GM18498 (cell line): ENCODE data around the gene ROBO1.

Experiments
- ATAC-seq: cut with Tn5 transposase; IDR thresholded peaks from one replicate; pipeline ENCODE4 v1.9.1; 2021; ENCODE audit warnings: mild to moderate bottlenecking, moderate library complexity; ENCODE audit not compliant: unreplicated experiment

The ROBO1 gene

GRCh38 chr3:78860567-78860966, 907.2 kb downstream of the ROBO1 start:
- ATAC-seq, result no peak

DNA sequence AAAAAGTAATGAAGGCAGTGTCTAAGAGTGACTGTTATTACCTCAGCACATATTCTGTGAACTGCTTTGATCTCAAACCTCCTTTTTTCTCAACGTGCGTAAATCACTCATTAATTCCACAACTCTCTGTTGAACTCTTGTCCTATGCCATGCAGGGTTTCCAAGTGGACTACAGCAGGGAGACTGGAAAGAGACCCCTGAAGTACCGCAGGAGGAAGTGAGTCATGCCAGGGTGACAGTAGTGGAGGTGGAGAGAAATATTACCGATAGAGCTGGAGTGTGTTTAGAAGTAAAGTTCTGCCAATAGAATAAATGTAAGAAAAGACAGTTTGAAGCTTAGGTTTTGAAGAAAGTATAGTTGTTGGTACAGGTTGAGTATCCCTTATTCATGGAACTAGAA, 908.9 kb downstream of the ROBO1 start:
- no peak for ATAC-seq

- no peak for ATAC-seq
These were observed 909.6 kb downstream of the ROBO1 start for GRCh38 chr3:78858174-78858573.

GRCh38 chr3:78857494-78858111, 910.2 kb downstream of the ROBO1 start:
- ATAC-seq, result no peak

- no peak for ATAC-seq
These were observed 911.6 kb downstream of the ROBO1 start for GRCh38 chr3:78856164-78856563.

- no peak for ATAC-seq
These were observed 912.6 kb downstream of the ROBO1 start for GRCh38 chr3:78855190-78855589.

DNA sequence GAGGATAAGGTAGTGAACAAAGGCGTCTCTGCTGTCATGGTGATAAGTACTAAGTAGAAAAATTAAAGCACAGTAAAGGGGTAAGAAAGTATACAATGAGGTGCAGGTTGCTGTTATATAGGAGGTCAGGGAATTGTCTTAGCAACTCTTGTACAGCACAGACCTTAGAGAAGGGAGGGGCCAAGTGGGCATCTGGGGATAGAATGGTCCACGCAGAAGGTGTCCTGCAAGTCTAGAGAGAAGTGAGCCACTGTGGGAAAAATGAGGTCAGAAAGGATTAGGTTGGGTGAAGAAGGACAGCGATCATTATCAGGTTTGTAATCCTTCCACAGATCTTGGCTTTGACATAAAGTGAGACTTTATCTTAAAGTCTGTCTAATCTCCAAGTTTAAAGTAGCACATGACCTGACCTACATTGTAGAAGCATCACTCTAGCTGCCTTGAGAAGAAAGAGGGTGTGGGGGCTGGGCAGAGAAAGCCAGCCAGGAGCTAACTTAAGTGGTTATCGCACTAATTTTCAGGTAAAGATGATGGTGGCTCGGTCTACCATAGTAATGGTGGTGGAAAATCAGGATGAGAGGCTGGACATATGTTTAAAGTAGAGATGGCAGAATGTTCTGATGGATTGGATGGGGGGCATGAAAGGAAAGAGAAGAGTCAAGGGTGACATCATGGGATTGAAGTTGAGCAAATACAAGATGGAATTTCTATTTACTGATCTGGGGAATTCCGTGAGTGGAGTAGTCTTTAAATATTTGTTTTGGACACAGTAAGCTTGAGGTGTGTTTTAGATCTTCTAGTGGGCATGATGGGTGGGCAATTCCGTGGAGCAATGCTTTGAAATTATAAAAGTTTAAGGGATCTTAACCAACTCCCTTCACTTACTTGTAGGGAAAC, 919.2 kb downstream of the ROBO1 start:
- no peak for ATAC-seq

DNA sequence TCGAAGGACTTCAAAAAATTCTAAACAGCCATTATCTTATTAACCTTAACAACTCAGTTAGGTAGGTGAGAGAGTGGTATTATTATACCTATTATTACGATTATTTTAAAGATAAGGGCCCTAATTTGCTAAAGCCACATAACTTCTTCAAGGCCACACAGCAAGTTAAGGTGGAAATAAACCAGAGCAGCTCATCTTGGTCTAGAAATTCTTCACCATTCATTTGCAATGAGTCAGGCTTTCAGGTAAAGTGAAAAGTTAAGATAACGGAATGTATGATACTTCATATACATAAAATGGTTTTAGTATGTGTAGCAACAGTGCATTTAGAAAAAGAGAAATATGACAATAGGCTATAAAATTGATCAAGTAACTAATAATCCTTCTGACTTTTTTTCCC, 920.2 kb downstream of the ROBO1 start:
- ATAC-seq, result no peak

DNA sequence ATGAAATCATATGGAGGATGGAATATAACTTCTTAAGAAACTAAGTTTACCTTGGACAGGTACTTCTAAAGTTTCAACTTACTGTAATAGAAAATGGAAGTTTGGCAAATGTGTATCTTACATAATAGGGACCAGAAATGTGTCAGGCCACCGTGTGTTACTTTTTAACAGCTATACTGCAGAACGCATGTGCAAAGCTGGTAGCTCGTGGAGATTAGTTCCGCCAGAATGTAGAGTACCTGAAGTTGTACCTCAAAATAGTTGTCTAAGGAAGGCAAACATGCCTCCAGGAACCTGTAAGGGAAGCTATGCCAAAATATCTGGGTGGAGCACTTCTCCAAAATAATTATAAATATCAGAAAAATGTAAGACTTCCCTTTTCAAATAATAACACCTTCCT, 920.6 kb downstream of the ROBO1 start:
- ATAC-seq, result no peak

DNA sequence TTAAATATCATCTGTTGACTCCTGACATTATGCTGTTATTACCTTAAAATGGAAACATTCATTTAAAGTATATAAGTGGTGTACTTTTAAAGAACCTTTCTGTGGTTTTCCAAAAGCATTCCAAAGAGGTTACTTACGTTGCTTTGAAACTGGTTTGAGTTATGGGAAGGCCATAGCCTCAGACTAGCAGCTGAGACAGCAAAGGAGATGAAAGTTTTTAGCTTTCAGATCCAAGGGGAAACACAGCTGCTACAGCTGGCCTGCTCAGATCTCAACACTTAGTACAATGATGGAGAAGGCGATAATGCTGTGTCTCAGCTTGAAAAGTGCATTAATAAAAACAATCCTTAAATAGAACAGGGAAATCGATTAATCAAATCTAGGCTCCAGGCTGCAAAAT, 921.1 kb downstream of the ROBO1 start:
- no peak for ATAC-seq

- no peak for ATAC-seq
These were observed 922.2 kb downstream of the ROBO1 start for GRCh38 chr3:78845605-78846004.

DNA sequence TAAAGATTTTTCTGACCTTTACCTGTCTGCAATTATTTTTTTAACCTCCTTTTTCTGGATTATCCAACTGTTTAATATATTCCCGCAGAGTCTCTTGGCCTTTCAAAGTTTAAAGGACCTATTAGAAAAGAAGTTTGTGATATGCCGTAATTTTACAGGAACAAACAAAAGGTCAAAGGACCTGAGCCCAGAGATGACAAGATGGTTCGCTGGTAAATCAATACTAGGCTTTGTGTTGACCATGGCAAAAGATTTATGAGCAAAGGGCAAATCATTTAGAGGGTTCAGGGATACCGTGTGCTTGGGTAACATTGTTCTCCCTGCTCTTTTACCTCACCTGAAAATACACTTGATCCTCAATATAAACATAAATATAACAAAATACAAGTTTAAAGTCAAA, 923.5 kb downstream of the ROBO1 start:
- no peak for ATAC-seq

DNA sequence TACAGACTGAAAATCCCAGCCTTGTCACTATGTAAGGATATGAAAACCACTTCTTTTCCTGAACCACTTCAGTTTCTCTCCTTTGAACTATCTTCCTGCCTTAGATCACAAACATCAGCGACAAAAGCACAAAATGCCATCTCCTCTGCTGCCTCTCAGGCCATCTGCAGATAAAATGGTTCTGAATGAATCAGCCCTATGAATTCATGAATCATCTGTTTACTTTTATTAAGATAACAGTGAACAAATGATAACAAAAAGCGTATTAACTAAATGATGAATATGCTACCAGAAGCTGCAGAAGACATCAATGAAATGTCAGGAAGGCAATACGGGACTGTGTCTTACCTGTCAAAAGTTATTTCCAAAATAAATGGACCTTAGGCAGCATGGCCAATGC, 928.1 kb downstream of the ROBO1 start:
- ATAC-seq, result no peak

DNA sequence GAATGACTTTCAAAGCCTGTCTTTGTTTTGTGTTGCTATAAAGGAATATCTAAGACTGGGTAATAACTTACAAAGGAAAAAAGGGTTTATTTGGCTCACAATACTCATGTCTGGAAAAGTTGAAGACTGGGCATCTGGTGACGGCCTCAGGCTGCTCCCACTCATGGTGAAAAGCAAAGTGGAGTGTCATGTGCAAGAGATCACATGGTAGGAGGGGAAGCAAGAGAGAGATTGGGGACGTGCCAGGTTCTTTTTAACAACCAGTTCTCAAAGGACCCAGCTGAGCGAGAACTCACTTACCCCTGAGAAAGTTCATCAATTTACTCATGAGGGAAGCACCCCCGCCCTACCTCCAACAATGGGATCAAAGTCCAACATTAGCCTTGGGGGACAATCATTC, 929.4 kb downstream of the ROBO1 start:
- no peak for ATAC-seq

DNA sequence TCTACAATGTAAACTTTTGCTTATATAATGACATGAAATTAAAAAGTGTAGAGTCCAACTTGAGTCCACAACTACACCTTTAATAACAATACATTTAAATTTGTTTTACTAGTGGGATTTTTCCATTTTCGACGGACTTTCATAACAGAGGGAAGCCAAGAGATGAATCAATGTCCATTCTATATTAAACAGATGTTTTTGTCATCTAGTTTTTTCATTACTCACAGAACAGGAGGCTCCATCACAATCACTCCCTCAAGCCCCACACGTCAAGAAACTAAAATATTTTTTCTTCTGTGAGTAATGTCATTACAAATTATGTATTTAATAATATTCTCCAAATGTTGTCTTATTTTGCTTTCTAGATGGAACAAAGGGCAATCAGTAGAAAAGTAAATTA, 932.9 kb downstream of the ROBO1 start:
- ATAC-seq, result no peak

- no peak for ATAC-seq
These were observed 935.0 kb downstream of the ROBO1 start for GRCh38 chr3:78832785-78833204.

DNA sequence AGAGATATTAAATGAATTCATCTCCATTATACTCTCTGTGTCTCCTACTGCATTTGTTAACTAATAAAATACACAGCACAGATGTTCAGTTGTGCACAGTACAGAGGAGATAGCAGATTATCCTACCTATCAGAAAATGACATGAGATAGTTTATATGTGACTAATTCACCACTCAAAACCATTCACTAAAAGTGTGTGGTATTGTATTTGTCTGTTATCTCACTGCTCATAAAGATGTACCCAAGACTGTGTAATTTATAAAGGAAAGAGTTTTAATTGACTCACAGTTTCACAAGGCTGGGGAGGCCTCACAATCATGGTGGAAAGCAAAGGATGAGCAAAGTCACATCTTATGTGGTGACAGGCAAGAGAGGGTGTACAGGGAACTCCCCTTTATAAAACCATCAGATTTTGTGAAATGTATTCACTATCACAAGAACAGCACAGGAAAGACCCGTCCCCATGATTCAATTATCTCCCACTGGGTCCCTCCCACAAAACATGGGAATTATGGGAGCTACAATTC, 936.3 kb downstream of the ROBO1 start:
- no peak for ATAC-seq

DNA sequence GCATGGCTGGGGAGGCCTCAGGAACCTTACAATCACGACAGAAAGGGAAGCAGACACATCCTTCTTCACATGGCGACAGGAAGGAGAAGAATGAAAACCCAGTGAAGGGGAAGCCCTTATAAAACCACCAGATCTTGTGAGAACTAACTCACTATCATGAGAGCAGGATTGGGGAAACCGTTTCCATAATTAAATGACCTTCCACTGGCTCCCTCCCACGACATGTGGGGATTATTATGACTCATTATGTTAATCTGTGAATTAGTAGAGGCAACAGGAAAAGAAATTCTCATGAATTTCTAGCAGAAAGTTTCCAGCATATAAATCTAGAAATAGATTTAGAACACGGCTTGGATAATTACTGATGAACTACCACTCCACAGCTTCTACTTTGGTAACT, 937.3 kb downstream of the ROBO1 start:
- ATAC-seq, result no peak

GRCh38 chr3:78827618-78828017, 940.2 kb downstream of the ROBO1 start:
- no peak for ATAC-seq

DNA sequence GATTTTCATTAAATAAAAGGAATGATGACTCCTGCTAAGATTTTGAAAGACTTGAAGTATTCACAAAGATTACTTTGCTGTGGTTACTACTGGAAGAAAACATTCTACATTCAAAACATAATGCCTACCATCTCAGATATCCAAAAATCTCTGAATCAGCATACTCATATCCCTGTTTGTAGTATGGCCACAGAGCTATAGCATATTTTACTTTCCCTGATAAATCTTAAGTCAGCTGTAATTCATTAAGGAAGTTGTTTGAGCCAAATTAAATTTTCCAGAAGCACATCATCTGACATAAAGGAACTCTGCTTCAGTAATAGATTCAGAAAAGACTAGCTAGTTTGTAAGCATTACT, 942.0 kb downstream of the ROBO1 start:
- no peak for ATAC-seq

DNA sequence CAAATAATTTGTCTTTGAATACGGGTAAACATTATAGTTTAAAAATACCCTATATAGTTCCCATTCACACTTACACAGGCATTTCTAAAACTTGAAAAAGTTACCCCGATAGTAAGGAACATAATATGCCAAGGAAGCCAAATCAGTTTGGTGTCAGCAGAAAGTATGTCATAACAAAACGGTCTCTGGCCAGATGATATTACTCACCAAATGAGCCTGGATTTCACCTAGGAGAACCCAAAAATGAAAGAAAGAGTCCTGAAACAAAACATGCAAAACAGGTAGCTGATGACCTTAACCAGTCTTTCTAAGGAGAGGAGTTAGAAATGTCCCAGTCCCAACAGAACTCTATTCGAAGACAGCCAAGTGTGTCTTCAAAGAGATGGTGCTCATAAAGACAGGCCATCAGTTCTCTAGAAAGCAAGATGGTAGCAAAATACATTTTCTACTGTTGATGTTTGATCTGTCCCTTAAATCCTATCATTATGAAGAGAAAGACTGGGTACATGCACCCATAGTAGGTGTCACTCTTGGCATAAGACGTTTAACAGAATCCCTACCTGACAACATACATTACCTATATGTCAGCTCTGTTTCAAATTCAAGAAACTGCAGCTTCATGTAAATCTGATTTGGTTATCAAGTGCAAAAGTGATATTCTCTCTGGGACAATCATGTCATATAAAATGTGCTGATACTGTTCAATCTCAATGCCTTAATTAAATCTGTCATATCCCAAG, 942.5 kb downstream of the ROBO1 start:
- ATAC-seq, result no peak

GRCh38 chr3:78823859-78824258, 943.9 kb downstream of the ROBO1 start:
- no peak for ATAC-seq
